H1 (cell line): ENCODE measurements around the gene PLCB1. TPM values are rescaled to one million over a fixed set of nuclear protein-coding genes. Genes with fewer than 3 reads are reported as not detected.

ENCODE experiments used
- CTCF ChIA-PET: fragments of 300-600 bp; sonication (Branson Sonifier 250); formaldehyde crosslinking; loops from one replicate; lab custom pipeline; 2021; ENCODE audit not compliant: partially characterized antibody; lab: Charles Lee
- POLR2A ChIA-PET: fragments of 300-600 bp; sonication (Branson Sonifier 250); formaldehyde crosslinking; loops from one replicate; lab custom pipeline; 2021; ENCODE audit warnings: inconsistent platforms; ENCODE audit not compliant: partially characterized antibody; lab: Charles Lee
- DNase-seq, 2 experiments: peaks; one replicate each; pipeline versions ENCODE4 v3.0.0 to v3.0.0-alpha.2; 2010 to 2022; ENCODE audit warnings: low spot score in 2 of 2, low read depth in 1 of 2, mixed read lengths in 1 of 2
- FAIRE-seq: peaks from 2 replicates; lab custom pipeline; 2011; peaks lifted over from hg19 to GRCh38; lab: Jason Lieb, UNC
- H2AFZ ChIP-seq: 2 replicates; pipeline ENCODE4 v1.8.1; 2012; ENCODE audit warnings: low read length, inconsistent platforms
- H2AK5ac ChIP-seq: 2 replicates; pipeline ENCODE4 v1.6.1; 2013; ENCODE audit warnings: low read depth, low read length
- H2BK120ac ChIP-seq: replicated peaks from 2 replicates; pipeline ENCODE3; 2013; ENCODE audit warnings: low read depth, low read length, inconsistent platforms
- H2BK12ac ChIP-seq: 2 replicates; pipeline ENCODE4 v1.6.1; 2013; ENCODE audit warnings: low read depth, low read length
- H2BK15ac ChIP-seq: 2 replicates; pipeline ENCODE4 v1.6.1; 2013; ENCODE audit warnings: low read length
- H2BK20ac ChIP-seq: 2 replicates; pipeline ENCODE4 v1.6.1; 2013; ENCODE audit warnings: low read length
- H2BK5ac ChIP-seq: 2 replicates; pipeline ENCODE4 v1.6.1; 2013; ENCODE audit warnings: low read depth, low read length
- H3K14ac ChIP-seq: 2 replicates; pipeline ENCODE4 v1.6.1; 2013; ENCODE audit warnings: inconsistent platforms; ENCODE audit not compliant: insufficient read length
- H3K18ac ChIP-seq: 2 replicates; pipeline ENCODE4 v1.6.1; 2013; ENCODE audit warnings: low read length; ENCODE audit errors: extremely low read depth
- H3K23ac ChIP-seq: 2 replicates; pipeline ENCODE4 v1.6.1; 2013; ENCODE audit warnings: inconsistent platforms; ENCODE audit not compliant: insufficient read length
- H3K23me2 ChIP-seq: 2 replicates; pipeline ENCODE4 v1.6.1; 2013; ENCODE audit warnings: low read depth, low read length
- H3K27ac ChIP-seq: 2 replicates; pipeline ENCODE4 v1.6.1; 2011; ENCODE audit warnings: low read depth, low read length, inconsistent platforms
- H3K27me3 ChIP-seq, 4 experiments: replicated peaks in 1 of 4; 1 replicate in 1 of 4; 2 replicates in 3 of 4; pipeline versions ENCODE4 v1.6.1 to v1.8.1; 2011 to 2013; ENCODE audit warnings: low read length in 3 of 4, mild to moderate bottlenecking in 3 of 4, inconsistent platforms in 2 of 4, mixed read lengths in 2 of 4, moderate library complexity in 1 of 4; ENCODE audit not compliant: control insufficient read depth in 3 of 4, insufficient read depth in 3 of 4; ENCODE audit errors: extremely low read depth in 1 of 4
- H3K36me3 ChIP-seq, 4 experiments: 2 replicates each; pipeline versions ENCODE4 v1.6.1 to v1.8.1; 2011 to 2013; ENCODE audit warnings: mild to moderate bottlenecking in 4 of 4, low read length in 3 of 4, moderate library complexity in 2 of 4, control low read depth in 1 of 4, inconsistent platforms in 1 of 4; ENCODE audit not compliant: insufficient read depth in 4 of 4, control insufficient read depth in 2 of 4
- H3K4ac ChIP-seq: replicated peaks from 2 replicates; pipeline ENCODE3; 2013; ENCODE audit warnings: low read length, low read depth, mixed read lengths, inconsistent platforms; ENCODE audit not compliant: insufficient read length
- H3K4me1 ChIP-seq, 4 experiments: replicated peaks in 1 of 4; 1 replicate in 1 of 4; 2 replicates in 3 of 4; pipeline versions ENCODE4 v1.6.1 to v1.8.1; 2011 to 2013; ENCODE audit warnings: low read length in 3 of 4, inconsistent platforms in 2 of 4, mixed read lengths in 1 of 4; ENCODE audit not compliant: insufficient read depth in 4 of 4, control insufficient read depth in 3 of 4
- H3K4me2 ChIP-seq, 2 experiments: 2 replicates each; pipeline versions ENCODE4 v1.6.1 to v1.8.1; 2011 to 2013; ENCODE audit warnings: low read depth in 2 of 2, low read length in 2 of 2, control low read depth in 1 of 2, inconsistent platforms in 1 of 2, mild to moderate bottlenecking in 1 of 2; ENCODE audit not compliant: insufficient read depth in 1 of 2
- H3K4me3 ChIP-seq, 4 experiments: fragments of 200-600, 300-600 bp in 1 of 4; sonication (generic), shearing (Covaris generic), sonication (Bioruptor Twin) in 1 of 4; 2 replicates each; pipeline versions ENCODE4 v1.5.1 to v1.8.1; 2011 to 2016; ENCODE audit warnings: low read length in 4 of 4, low read depth in 3 of 4, control low read depth in 2 of 4, inconsistent platforms in 2 of 4, mild to moderate bottlenecking in 2 of 4, mixed read lengths in 1 of 4, moderate library complexity in 1 of 4; ENCODE audit not compliant: insufficient read depth in 2 of 4; ENCODE audit errors: extremely low read depth in 1 of 4
- H3K56ac ChIP-seq: replicated peaks from 2 replicates; pipeline ENCODE3; 2013; ENCODE audit warnings: low read depth, mild to moderate bottlenecking, mixed read lengths, low read length, inconsistent platforms; ENCODE audit not compliant: insufficient read length
- H3K79me1 ChIP-seq: 2 replicates; pipeline ENCODE4 v1.6.1; 2013; ENCODE audit warnings: low read depth, low read length, control low read depth
- H3K79me2 ChIP-seq, 2 experiments: 2 replicates each; pipeline versions ENCODE4 v1.6.1 to v1.8.1; 2012 to 2013; ENCODE audit warnings: low read length in 2 of 2, mild to moderate bottlenecking in 2 of 2, inconsistent platforms in 1 of 2; ENCODE audit not compliant: insufficient read depth in 2 of 2, control insufficient read depth in 1 of 2
- H3K9ac ChIP-seq, 4 experiments: replicated peaks in 1 of 4; 1 replicate in 1 of 4; 2 replicates in 3 of 4; pipeline versions ENCODE4 v1.6.1 to v1.8.1; 2011 to 2013; ENCODE audit warnings: low read depth in 3 of 4, low read length in 3 of 4, control low read depth in 2 of 4, mild to moderate bottlenecking in 2 of 4, moderate library complexity in 2 of 4, inconsistent platforms in 1 of 4; ENCODE audit errors: extremely low read depth in 1 of 4
- H3K9me3 ChIP-seq, 2 experiments: 2 replicates each; pipeline versions ENCODE4 v1.6.1 to v1.8.1; 2012 to 2013; ENCODE audit warnings: mild to moderate bottlenecking in 2 of 2, moderate library complexity in 2 of 2, control low read depth in 1 of 2, inconsistent platforms in 1 of 2, low read depth in 1 of 2, low read length in 1 of 2, mixed read lengths in 1 of 2; ENCODE audit not compliant: insufficient read depth in 2 of 2
- H4K20me1 ChIP-seq, 2 experiments: replicated peaks in 1 of 2; 2 replicates each; pipeline versions ENCODE3 to v1.8.1; 2011 to 2013; ENCODE audit warnings: inconsistent platforms in 2 of 2, low read length in 2 of 2, mild to moderate bottlenecking in 1 of 2; ENCODE audit not compliant: insufficient read depth in 2 of 2, control insufficient read depth in 1 of 2
- H4K5ac ChIP-seq: 2 replicates; pipeline ENCODE4 v1.6.1; 2013; ENCODE audit warnings: low read length, low read depth, mixed read lengths, inconsistent platforms; ENCODE audit not compliant: insufficient read length
- H4K8ac ChIP-seq: 2 replicates; pipeline ENCODE4 v1.8.0; 2013; ENCODE audit warnings: mild to moderate bottlenecking, moderate library complexity, low read length, inconsistent platforms; ENCODE audit not compliant: insufficient read depth; ENCODE audit errors: extremely low read depth
- H4K91ac ChIP-seq: replicated peaks from 2 replicates; pipeline ENCODE3; 2013; ENCODE audit warnings: low read length, mixed read lengths, inconsistent platforms; ENCODE audit not compliant: insufficient read length
- ATF2 ChIP-seq: IDR thresholded peaks from 2 replicates; pipeline ENCODE4 v1.6.1; 2012; ENCODE audit warnings: low read length, inconsistent platforms
- CHD1 ChIP-seq: IDR thresholded peaks from 2 replicates; pipeline ENCODE4 v1.6.1; 2012; ENCODE audit warnings: low read depth, low read length, improper control_type of control experiment
- EGR1 ChIP-seq: IDR thresholded peaks from 2 replicates; pipeline ENCODE4 v1.6.1; 2011; ENCODE audit warnings: low read depth, low read length, borderline replicate concordance
- HDAC6 ChIP-seq: IDR thresholded peaks from one replicate; pipeline ENCODE4 v1.7.1; 2012; ENCODE audit warnings: low read depth, mild to moderate bottlenecking, inconsistent platforms, low read length, moderate library complexity
- KDM5A ChIP-seq: fragments of 200-600 bp; IDR thresholded peaks from 2 replicates; pipeline ENCODE4 v1.7.1; 2012; ENCODE audit warnings: mild to moderate bottlenecking, low read length, inconsistent platforms, mixed read lengths
- NRF1 ChIP-seq: IDR thresholded peaks from 2 replicates; pipeline ENCODE4 v1.6.1; 2011; ENCODE audit warnings: mild to moderate bottlenecking, low read depth, low read length, improper control_type of control experiment
- POLR2A ChIP-seq, 2 experiments: IDR thresholded peaks; 1 replicate in 1 of 2; 2 replicates in 1 of 2; pipeline ENCODE4 v1.6.1; 2011; ENCODE audit warnings: low read depth in 2 of 2, low read length in 2 of 2, mild to moderate bottlenecking in 2 of 2; ENCODE audit errors: control extremely low read depth in 1 of 2
- RNF2 ChIP-seq: fragments of 200-900, 300-1000 bp; sonication (generic); IDR thresholded peaks from 2 replicates; pipeline ENCODE4 v1.7.1; 2016; ENCODE audit warnings: borderline replicate concordance, low read depth, mild to moderate bottlenecking, antibody characterized with exemption, low read length; ENCODE audit not compliant: poor library complexity, severe bottlenecking; ENCODE audit errors: missing control alignments
- SIN3A ChIP-seq, 2 experiments: IDR thresholded peaks in 1 of 2; conservative IDR thresholded peaks in 1 of 2; 2 replicates each; pipeline ENCODE4 v1.6.1; 2011 to 2012; ENCODE audit warnings: low read length in 2 of 2, improper control_type of control experiment in 1 of 2, low read depth in 1 of 2, mild to moderate bottlenecking in 1 of 2
- SIRT6 ChIP-seq: IDR thresholded peaks from one replicate; pipeline ENCODE4 v1.7.1; 2012; ENCODE audit warnings: low read length, inconsistent platforms
- SP2 ChIP-seq: IDR thresholded peaks from 2 replicates; pipeline ENCODE4 v1.6.1; 2012; ENCODE audit warnings: mild to moderate bottlenecking, low read length, inconsistent platforms
- WGBS, 2 experiments: shearing (Covaris generic) in 1 of 2; methylation state at CpG; one replicate each; pipeline versions ENCODE4 v1.1.6 to v1.1.7; 2013 to 2015; ENCODE audit warnings: low lambda C conversion rate in 2 of 2, mixed read lengths in 2 of 2, inconsistent platforms in 1 of 2, low coverage in 1 of 2, missing lambda C conversion rate in 1 of 2; ENCODE audit not compliant: insufficient replicate concordance in 2 of 2, insufficient coverage in 1 of 2, insufficient read length in 1 of 2; ENCODE audit errors: extremely low coverage in 1 of 2, missing lambda C conversion rate in 1 of 2; 5-methylcytosine and 5-hydroxymethylcytosine counted together
- polyA plus RNA-seq, 7 experiments: library from polyadenylated mRNA; depleted of rRNA in 3 of 7; stranded (reverse) in 5 of 7; unstranded in 2 of 7; fragments of >200 nt in 5 of 7; fragments of 200-250 nt in 2 of 7; gene quantifications; 1 replicate in 5 of 7; 2 replicates in 1 of 7; 4 replicates in 1 of 7; pipeline versions ENCODE4 v1.2.1 to v1.2.3, GENCODE V29; 2011 to 2013; ENCODE audit warnings: missing spikeins in 2 of 7, mixed read lengths in 2 of 7
- total RNA-seq: library from RNA; stranded (reverse); fragmentation: NEBNext Ultra II Directional; extraction: Animal tissue kit (Norgen Biotek cat#: 25700); gene quantifications from 2 replicates; pipeline ENCODE4 v1.2.1, GENCODE V29; 2021

Gene PLCB1
- total and polyA plus RNA-seq, 2 of the 8 experiments (the other 6 are each of a cell fraction or from before 2014, with no cell fraction given): 2.6 to 9.1 TPM

GRCh38 chr20:8639112-8639778 is 507.2 kb downstream of the PLCB1 start:
- CTCF ChIA-PET: no interaction called here
- H3K18ac ChIP-seq: no peak overlapping the region
- TF ChIP-seq SIRT6 (no peak), SP2 (no peak), SIN3A (conservative IDR thresholded peaks at IDR 0.05 in 1 of 2, IDR thresholded peaks at IDR 0.05 in 1 of 2; ENCODE audit: low read depth in 1 of 2, low read length in 2 of 2) (no peak), KDM5A (no peak), RNF2 (no peak), POLR2A (IDR thresholded peaks at IDR 0.05; ENCODE audit: control extremely low read depth in 1 of 2, low read depth in 2 of 2, low read length in 2 of 2) (no peak), HDAC6 (no peak), ATF2 (no peak), CHD1 (no peak), NRF1 (no peak), EGR1 (no peak)

More at GRCh38 chr20:8639112-8639778, 507.2 kb downstream of the PLCB1 start:
- 92% methylated on average over 4 of the region's 4 CpGs; no CpG with 5 or more reads in 1 of the 2 experiments for WGBS, 2 experiments
- H2BK5ac ChIP-seq: no peak overlapping the region
- H3K56ac ChIP-seq: no peak overlapping the region
- H4K8ac ChIP-seq: no peak overlapping the region
- H3K4ac ChIP-seq: no peak overlapping the region
- no peak overlapping the region for H4K5ac ChIP-seq
- no peak overlapping the region for H2BK120ac ChIP-seq
- H3K36me3 ChIP-seq: no peaks in the 10 kb centered on the region
- H2AK5ac ChIP-seq: no peak overlapping the region
- no peak overlapping the region for H2BK15ac ChIP-seq
- peaks cover 0 to 3% of the 10 kb centered on the region in 2 experiments; a peak in 1 of 4 replicates for H3K9me3 ChIP-seq
- H3K23ac ChIP-seq: no peak overlapping the region
- H3K27me3 ChIP-seq: no peaks in the 10 kb centered on the region
- H3K9ac ChIP-seq: no peak overlapping the region
- H3K4me2 ChIP-seq: no peak overlapping the region
- no peak overlapping the region for H3K14ac ChIP-seq
- H4K91ac ChIP-seq: no peak overlapping the region
- no peaks in the 10 kb centered on the region; the same call in none of the 2 replicates for H3K79me1 ChIP-seq
- H3K23me2 ChIP-seq: no peaks in the 10 kb centered on the region
- DNase-seq (no peak), FAIRE-seq (peak; percentile 7)
- no peak overlapping the region for H2BK20ac ChIP-seq
- no peaks in the 10 kb centered on the region for H3K79me2 ChIP-seq
- H4K20me1 ChIP-seq: no peaks in the 10 kb centered on the region
- no peak overlapping the region for H3K4me3 ChIP-seq
- no peak overlapping the region for H2BK12ac ChIP-seq
- POLR2A ChIA-PET: no interaction called here
- no peak overlapping the region for H3K27ac ChIP-seq
- no peak overlapping the region for H2AFZ ChIP-seq
- no peaks in the 10 kb centered on the region; a peak in 1 of 7 replicates for H3K4me1 ChIP-seq
